ENCODE results near the gene COL16A1.
"Not testable (repeated sequence)": the region's sequence is repeated elsewhere in the genome, so short reads cannot be mapped to it uniquely, and the experiment has no call there.

Gene COL16A1

DNA sequence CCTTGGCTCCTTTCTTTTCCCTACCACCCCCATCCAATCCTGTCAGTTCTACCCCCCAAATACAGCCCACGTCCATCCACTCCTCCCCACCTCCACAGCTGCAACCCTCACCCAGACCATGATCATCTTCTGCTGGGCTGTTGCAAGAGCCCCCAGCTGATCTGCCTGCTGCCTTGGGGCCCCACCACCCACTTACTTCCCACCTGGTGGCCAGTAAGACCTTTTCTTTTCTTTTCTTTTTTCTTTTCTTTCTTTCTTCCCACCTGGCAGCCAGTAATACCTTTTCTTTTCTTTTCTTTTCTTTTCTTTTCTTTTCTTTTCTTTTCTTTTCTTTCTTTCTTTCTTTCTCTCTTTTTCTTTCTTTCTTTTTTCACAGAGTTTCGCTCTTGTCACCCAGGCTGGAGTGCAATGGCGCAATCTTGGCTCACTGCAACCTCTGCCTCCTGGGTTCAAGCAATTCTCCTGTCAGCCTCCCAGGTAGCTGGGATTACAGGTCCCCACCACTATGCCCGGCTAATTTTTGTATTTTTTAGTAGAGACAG lies 3.3 kb upstream of the COL16A1 start:
- H3K9me3 ChIP-seq (ENCODE audit: control extremely low read depth in 1 of 5, control insufficient read depth in 4 of 5, insufficient read depth in 2 of 5, low read depth in 1 of 5, low read length in 4 of 5); DNase-seq; H3K27ac ChIP-seq (ENCODE audit: insufficient read depth in 1 of 2, low read depth in 1 of 2, low read length in 2 of 2, poor library complexity in 1 of 2, severe bottlenecking in 2 of 2); H3K36me3 ChIP-seq (ENCODE audit: control insufficient read depth in 4 of 4, insufficient read depth in 4 of 4, low read length in 3 of 4); H3K4me3 ChIP-seq (ENCODE audit: control insufficient read depth in 1 of 7, extremely low read depth in 1 of 7, insufficient read depth in 4 of 7, low read depth in 2 of 7, low read length in 6 of 7); POLR2A ChIA-PET: not testable (repeated sequence)
- CTCF ChIA-PET = interaction anchor here (0.8 to 11.6 kb wide), 11 partner anchors 9 to 340 kb away, joined by 3 to 84 read pairs (median 4); no protein-coding TSS in a partner anchor
- 90% methylated on average over 4 of the region's 4 CpGs for WGBS (ENCODE audit: insufficient coverage)
- Histone ChIP-seq H3K4me1 (ENCODE audit: control extremely low read depth in 1 of 4, control insufficient read depth in 4 of 4, insufficient read depth in 4 of 4, low read length in 3 of 4) (peaks cover 5 to 47% (median 43%) of the 10 kb centered on the region in 4 experiments), H3K27me3 (replicated peaks in 2 of 5; ENCODE audit: control insufficient read depth in 4 of 5, insufficient read depth in 5 of 5, low read length in 4 of 5) (peaks cover 0 to 19% (median 4%) of the 10 kb centered on the region in 5 experiments)

- 84% methylated on average over 15 of the region's 15 CpGs for WGBS (ENCODE audit: insufficient coverage)
- peaks cover 0 to 19% (median 4%) of the 10 kb centered on the region in 5 experiments for H3K27me3 ChIP-seq (replicated peaks in 2 of 5; ENCODE audit: control insufficient read depth in 4 of 5, insufficient read depth in 5 of 5, low read length in 4 of 5)
- H3K4me3 ChIP-seq (ENCODE audit: control insufficient read depth in 1 of 7, extremely low read depth in 1 of 7, insufficient read depth in 4 of 7, low read depth in 2 of 7, low read length in 6 of 7) = no peak overlapping the region
- CTCF ChIA-PET = interaction anchor here (1.1 to 11.6 kb wide), 4 partner anchors 18 to 56 kb away, joined by 3 to 84 read pairs (median 6); no protein-coding TSS in a partner anchor
- DNase-seq = peak in 2 of 3 donors; percentile 22 to 24
- peaks cover 5 to 47% (median 43%) of the 10 kb centered on the region in 4 experiments for H3K4me1 ChIP-seq (ENCODE audit: control extremely low read depth in 1 of 4, control insufficient read depth in 4 of 4, insufficient read depth in 4 of 4, low read length in 3 of 4)
- H3K27ac ChIP-seq (ENCODE audit: insufficient read depth in 1 of 2, low read depth in 1 of 2, low read length in 2 of 2, poor library complexity in 1 of 2, severe bottlenecking in 2 of 2) = no peak overlapping the region
- no peaks in the 10 kb centered on the region for H3K9me3 ChIP-seq (ENCODE audit: control extremely low read depth in 1 of 5, control insufficient read depth in 4 of 5, insufficient read depth in 2 of 5, low read depth in 1 of 5, low read length in 4 of 5)
- H3K36me3 ChIP-seq (ENCODE audit: control insufficient read depth in 4 of 4, insufficient read depth in 4 of 4, low read length in 3 of 4) = no peaks in the 10 kb centered on the region
- POLR2A ChIA-PET = no interaction called here
Measured at GRCh38 chr1:31706384-31707058, 2.7 kb upstream of the COL16A1 start.

DNA sequence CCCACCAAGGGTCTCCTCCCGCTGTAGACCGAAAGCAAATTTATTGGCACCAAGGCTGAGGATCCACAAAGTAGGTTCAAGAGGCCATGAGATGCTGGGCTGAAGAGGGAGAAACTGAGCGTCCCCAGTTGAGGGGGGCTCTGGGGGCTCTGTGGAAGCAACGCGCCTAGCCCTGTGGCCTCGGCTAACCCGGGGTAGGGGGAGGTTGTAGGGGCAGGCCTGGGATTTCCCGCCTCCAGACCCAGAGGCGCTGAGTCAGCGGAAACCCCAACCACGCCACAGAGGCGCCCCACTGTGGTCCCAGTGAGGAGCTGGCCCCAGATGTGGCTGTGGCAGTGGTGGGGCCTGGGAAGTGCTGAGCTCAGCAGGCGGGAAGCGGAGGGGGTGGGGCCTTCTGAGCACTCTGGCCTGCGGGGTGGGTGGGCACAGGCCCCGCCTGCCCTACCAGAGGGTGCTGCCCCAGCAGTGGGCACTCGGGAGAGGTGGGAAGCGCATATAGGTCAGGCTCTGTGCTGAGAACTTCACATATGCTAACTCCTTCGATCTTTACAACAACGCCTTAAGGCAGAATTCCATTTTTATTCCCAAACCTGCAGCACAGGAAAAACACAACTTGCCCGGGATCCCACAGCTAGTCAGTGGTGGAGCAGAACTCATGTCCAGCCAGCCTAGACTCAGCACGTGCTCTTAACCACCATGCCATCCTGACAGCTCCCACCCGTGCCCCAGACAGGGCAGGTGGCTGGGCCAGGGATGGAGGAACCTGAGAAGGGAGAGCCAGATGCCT lies 1.5 kb upstream of the COL16A1 start:
- 25% methylated on average over 14 of the region's 23 CpGs for WGBS (ENCODE audit: insufficient coverage)
- Histone ChIP-seq H3K27me3 (replicated peaks in 2 of 5; ENCODE audit: control insufficient read depth in 4 of 5, insufficient read depth in 5 of 5, low read length in 4 of 5) (peaks cover 0 to 19% (median 4%) of the 10 kb centered on the region in 5 experiments), H3K27ac (ENCODE audit: insufficient read depth in 1 of 2, low read depth in 1 of 2, low read length in 2 of 2, poor library complexity in 1 of 2, severe bottlenecking in 2 of 2) (no peak overlapping the region), H3K4me3 (ENCODE audit: control insufficient read depth in 1 of 7, extremely low read depth in 1 of 7, insufficient read depth in 4 of 7, low read depth in 2 of 7, low read length in 6 of 7) (peak overlapping the region in 3 of 7 experiments; percentile 11 to 40 (median 29)), H3K9me3 (ENCODE audit: control extremely low read depth in 1 of 5, control insufficient read depth in 4 of 5, insufficient read depth in 2 of 5, low read depth in 1 of 5, low read length in 4 of 5) (no peaks in the 10 kb centered on the region), H3K36me3 (ENCODE audit: control insufficient read depth in 4 of 4, insufficient read depth in 4 of 4, low read length in 3 of 4) (no peaks in the 10 kb centered on the region), H3K4me1 (ENCODE audit: control extremely low read depth in 1 of 4, control insufficient read depth in 4 of 4, insufficient read depth in 4 of 4, low read length in 3 of 4) (peaks cover 5 to 53% (median 51%) of the 10 kb centered on the region in 4 experiments)
- ChIA-PET POLR2A (interaction anchor here (1.0 to 1.1 kb wide), 2 partner anchors 11 to 60 kb away, joined by 3 to 4 read pairs; partner anchors contain the start of gene PEF1), CTCF (interaction anchor here (0.7 to 4.7 kb wide), 13 partner anchors 10 to 84 kb away, joined by 3 to 28 read pairs (median 3); no protein-coding TSS in a partner anchor)
- DNase-seq = peak; percentile 82 to 96 (median 95)

- Histone ChIP-seq H3K4me1 (ENCODE audit: control extremely low read depth in 1 of 4, control insufficient read depth in 4 of 4, insufficient read depth in 4 of 4, low read length in 3 of 4) (peaks cover 5 to 54% (median 53%) of the 10 kb centered on the region in 4 experiments), H3K27me3 (replicated peaks in 2 of 5; ENCODE audit: control insufficient read depth in 4 of 5, insufficient read depth in 5 of 5, low read length in 4 of 5) (peaks cover 0 to 19% (median 4%) of the 10 kb centered on the region in 5 experiments), H3K9me3 (ENCODE audit: control extremely low read depth in 1 of 5, control insufficient read depth in 4 of 5, insufficient read depth in 2 of 5, low read depth in 1 of 5, low read length in 4 of 5) (no peaks in the 10 kb centered on the region), H3K27ac (ENCODE audit: insufficient read depth in 1 of 2, low read depth in 1 of 2, low read length in 2 of 2, poor library complexity in 1 of 2, severe bottlenecking in 2 of 2) (no peak overlapping the region), H3K4me3 (ENCODE audit: control insufficient read depth in 1 of 7, extremely low read depth in 1 of 7, insufficient read depth in 4 of 7, low read depth in 2 of 7, low read length in 6 of 7) (peak overlapping the region in 3 of 7 experiments; percentile 11 to 49 (median 29)), H3K36me3 (ENCODE audit: control insufficient read depth in 4 of 4, insufficient read depth in 4 of 4, low read length in 3 of 4) (no peaks in the 10 kb centered on the region)
- 9% methylated on average over 11 of the region's 19 CpGs for WGBS (ENCODE audit: insufficient coverage)
- CTCF ChIA-PET = interaction anchor here (0.8 to 4.7 kb wide), 15 partner anchors 8 to 85 kb away, joined by 3 to 28 read pairs (median 4); no protein-coding TSS in a partner anchor
- POLR2A ChIA-PET = interaction anchor here (0.6 to 1.1 kb wide), 2 partner anchors 60 to 283 kb away, joined by 3 to 4 read pairs; partner anchors contain the start of gene PEF1
- peak in 1 of 3 donors; percentile 50 for DNase-seq
Measured at GRCh38 chr1:31704271-31705079, 658 bp upstream of the COL16A1 start.

GRCh38 chr1:31702836-31703404 lies 897 bp downstream of the COL16A1 start:
- H3K36me3 ChIP-seq (ENCODE audit: control insufficient read depth in 4 of 4, insufficient read depth in 4 of 4, low read length in 3 of 4) = no peaks in the 10 kb centered on the region
- CTCF ChIA-PET = interaction anchor here (1.4 to 4.7 kb wide), 6 partner anchors 10 to 86 kb away, joined by 3 to 28 read pairs (median 14); no protein-coding TSS in a partner anchor
- H3K4me1 ChIP-seq (ENCODE audit: control extremely low read depth in 1 of 4, control insufficient read depth in 4 of 4, insufficient read depth in 4 of 4, low read length in 3 of 4) = peaks cover 5 to 54% (median 50%) of the 10 kb centered on the region in 4 experiments
- H3K9me3 ChIP-seq (ENCODE audit: control extremely low read depth in 1 of 5, control insufficient read depth in 4 of 5, insufficient read depth in 2 of 5, low read depth in 1 of 5, low read length in 4 of 5) = no peaks in the 10 kb centered on the region
- 90% methylated on average over 7 of the region's 8 CpGs for WGBS (ENCODE audit: insufficient coverage)
- no peak overlapping the region for H3K27ac ChIP-seq (ENCODE audit: insufficient read depth in 1 of 2, low read depth in 1 of 2, low read length in 2 of 2, poor library complexity in 1 of 2, severe bottlenecking in 2 of 2)
- POLR2A ChIA-PET = no interaction called here
- no peak overlapping the region for H3K4me3 ChIP-seq (ENCODE audit: control insufficient read depth in 1 of 7, extremely low read depth in 1 of 7, insufficient read depth in 4 of 7, low read depth in 2 of 7, low read length in 6 of 7)
- no peak for DNase-seq
- peaks cover 0 to 19% (median 4%) of the 10 kb centered on the region in 5 experiments for H3K27me3 ChIP-seq (replicated peaks in 2 of 5; ENCODE audit: control insufficient read depth in 4 of 5, insufficient read depth in 5 of 5, low read length in 4 of 5)
